Gastroesophageal sphincter (tissue), 3 donors: Measurements from ENCODE around the gene DDX51.

Experiments used
- CTCF ChIP-seq, 4 experiments: fragments of 200-600 bp in 2 of 4; fragments of 450-650 bp in 2 of 4; sonication (generic) in 1 of 4; IDR thresholded peaks; one replicate each; pipeline ENCODE4 v1.5.1; 2017 to 2019; ENCODE audit warnings: antibody characterized with exemption in 4 of 4, mild to moderate bottlenecking in 2 of 4, moderate library complexity in 2 of 4
- POLR2A ChIP-seq, 2 donors: fragments of 450-650 bp; IDR thresholded peaks; one replicate each; pipeline ENCODE4 v1.6.1; 2017; ENCODE audit warnings: antibody characterized with exemption in 2 of 2, mild to moderate bottlenecking in 2 of 2, moderate library complexity in 1 of 2
- POLR2AphosphoS5 ChIP-seq: sonication (generic); formaldehyde crosslinking; IDR thresholded peaks from one replicate; pipeline ENCODE4 v1.6.1; 2017; ENCODE audit warnings: antibody characterized with exemption

DNA sequence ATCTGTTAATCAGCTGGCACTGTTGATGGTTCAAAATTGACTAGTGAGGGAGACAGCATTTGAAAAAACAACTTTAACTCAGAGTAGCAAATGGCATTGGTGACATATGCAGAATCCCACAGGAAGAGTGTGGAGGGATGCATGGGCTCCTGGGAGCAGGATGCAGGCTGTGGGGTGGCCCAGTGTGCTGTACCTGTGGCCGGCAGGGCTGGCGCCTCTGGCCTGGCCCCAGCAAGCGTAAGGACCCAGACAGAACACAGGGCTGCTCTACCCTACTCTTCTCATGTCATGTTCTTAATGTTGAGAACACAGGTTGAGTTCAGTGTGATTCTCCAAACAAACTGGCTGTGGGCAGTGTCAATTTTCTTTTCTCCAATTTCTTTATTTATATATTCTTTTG is 33.4 kb downstream of the DDX51 start:
- TF ChIP-seq POLR2AphosphoS5 (no peak), CTCF (IDR thresholded peaks at IDR 0.05) (no peak), POLR2A (IDR thresholded peaks at IDR 0.05) (no peak)
